ENCODE results near the gene ABLIM1. TPM values are rescaled to one million over a fixed set of nuclear protein-coding genes. Genes with fewer than 3 reads are reported as not detected.

The ABLIM1 gene
- total and polyA plus RNA-seq, 10 of the 15 experiments (the other 5 are each of a cell fraction or from before 2014, with no cell fraction given) = 14.2 to 50.5 (median 28.1) TPM

DNA sequence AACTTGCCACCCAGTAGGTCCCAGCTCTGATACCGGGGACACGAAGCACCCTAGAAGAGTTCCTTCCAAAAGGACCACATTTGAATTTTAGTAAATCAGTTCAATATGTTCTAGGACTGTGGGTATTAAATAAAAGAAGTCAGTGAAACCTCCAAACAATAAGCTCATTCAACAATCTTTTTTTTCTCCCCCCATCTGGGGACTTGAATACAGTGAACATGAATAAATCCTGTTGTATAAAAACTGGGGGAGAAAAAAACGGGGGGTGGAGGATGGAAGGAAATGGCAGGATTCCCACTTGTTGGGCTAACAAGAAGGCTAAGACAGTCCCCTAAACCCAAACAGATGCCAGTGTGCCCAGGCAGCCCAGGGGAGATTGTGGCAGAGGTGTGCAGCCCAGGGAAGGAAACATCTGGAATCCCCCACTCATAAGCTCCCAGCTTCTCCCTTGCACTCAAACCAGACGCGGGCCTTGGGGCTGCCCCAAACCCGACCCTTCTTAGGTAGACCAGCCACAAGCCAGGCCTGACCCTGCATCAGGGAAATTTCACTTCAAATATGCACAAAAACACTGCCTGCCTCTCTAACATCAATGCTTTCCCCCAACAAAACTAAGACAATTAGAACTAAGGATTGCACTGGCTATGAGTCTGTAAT is 262.6 kb downstream of the ABLIM1 start:
- SMC1A ChIA-PET (ENCODE audit: uncharacterized antibody, unreplicated experiment) = interaction anchor here (0.8 to 2.0 kb wide), 3 partner anchors 17 to 91 kb away, joined by 3 to 4 read pairs (median 3); no protein-coding TSS in a partner anchor
- intact Hi-C loops (cut with micrococcal nuclease; ENCODE audit: unreplicated experiment) = no loop called here
- DNase-seq (ENCODE audit: low read depth, low spot score) (no peak), ATAC-seq (peak; percentile 47), FAIRE-seq (no peak)
- RAD21 ChIA-PET (ENCODE audit: unreplicated experiment) = interaction anchor here (1.0 to 1.5 kb wide), 3 partner anchors 25 to 87 kb away, joined by 3 to 4 read pairs (median 3); no protein-coding TSS in a partner anchor
- Histone ChIP-seq H3K4me3 (no peak overlapping the region), H2AFZ (ENCODE audit: control insufficient read depth, low read depth, low read length) (no peak overlapping the region), H3K9ac (ENCODE audit: control insufficient read depth, insufficient read depth, low read length) (no peak overlapping the region), H3K36me3 (ENCODE audit: control insufficient read depth in 2 of 2, insufficient read depth in 2 of 2, low read length in 1 of 2) (no peaks in the 10 kb centered on the region), H3K4me2 (ENCODE audit: control insufficient read depth, insufficient read depth) (peak overlapping the region; percentile 22; the same call in 1 of the 2 replicates), H3K9me3 (replicated peaks; ENCODE audit: control insufficient read depth, insufficient read depth, low read length) (no peaks in the 10 kb centered on the region; the same call in 2 of the 3 replicates), H4K20me1 (ENCODE audit: control insufficient read depth, insufficient read depth) (no peaks in the 10 kb centered on the region), H3K79me2 (ENCODE audit: control insufficient read depth, insufficient read depth, low read length) (no peaks in the 10 kb centered on the region), H3K27me3 (replicated peaks in 1 of 2; ENCODE audit: control insufficient read depth in 2 of 2, insufficient read depth in 2 of 2, low read length in 1 of 2) (no peaks in the 10 kb centered on the region), H3K4me1 (ENCODE audit: control insufficient read depth, insufficient read depth, low read length) (peaks cover 18% of the 10 kb centered on the region), H3K27ac (ENCODE audit: control insufficient read depth, insufficient read depth) (0 out of 2 replicates have a peak overlapping the region, but pooled peaks have one; percentile 39)
- TF ChIP-seq KDM1A (IDR thresholded peaks at IDR 0.05; ENCODE audit: borderline replicate concordance) (no peak), SREBF2 (IDR thresholded peaks at IDR 0.05; ENCODE audit: low read length) (no peak), NFXL1 (IDR thresholded peaks at IDR 0.05; ENCODE audit: borderline replicate concordance) (no peak), RFX5 (IDR thresholded peaks at IDR 0.05; ENCODE audit: low read depth, low read length) (no peak), BCL11A (IDR thresholded peaks at IDR 0.05; ENCODE audit: low read depth, low read length) (no peak), BRCA1 (IDR thresholded peaks at IDR 0.05; ENCODE audit: low read depth, low read length) (no peak), SUZ12 (IDR thresholded peaks at IDR 0.05; ENCODE audit: unreplicated experiment) (no peak), IKZF1 (conservative IDR thresholded peaks at IDR 0.05) (peak; percentile 45)
- CTCF ChIA-PET = no interaction called here
- in situ Hi-C loops (cut with MboI) = no loop called here
- no TSS peak for BruUV-seq (replicated peaks)
- POLR2A ChIA-PET = no interaction called here
- WGBS (ENCODE audit: insufficient coverage, insufficient replicate concordance, low lambda C conversion rate, missing lambda C conversion rate) = 40% methylated on average over 6 of the region's 6 CpGs
